ENCODE measurements around the gene MATCAP1. TPM values are rescaled to one million over a fixed set of nuclear protein-coding genes. Genes with fewer than 3 reads are reported as not detected.
A peak's percentile ranks its signal among the peaks of the same experiment; 100 is the strongest.

The MATCAP1 gene
- polyA plus RNA-seq, 1 donor (not counting 4 experiments of a cell fraction or from before 2014, with no cell fraction given) = 13.3 TPM

DNA sequence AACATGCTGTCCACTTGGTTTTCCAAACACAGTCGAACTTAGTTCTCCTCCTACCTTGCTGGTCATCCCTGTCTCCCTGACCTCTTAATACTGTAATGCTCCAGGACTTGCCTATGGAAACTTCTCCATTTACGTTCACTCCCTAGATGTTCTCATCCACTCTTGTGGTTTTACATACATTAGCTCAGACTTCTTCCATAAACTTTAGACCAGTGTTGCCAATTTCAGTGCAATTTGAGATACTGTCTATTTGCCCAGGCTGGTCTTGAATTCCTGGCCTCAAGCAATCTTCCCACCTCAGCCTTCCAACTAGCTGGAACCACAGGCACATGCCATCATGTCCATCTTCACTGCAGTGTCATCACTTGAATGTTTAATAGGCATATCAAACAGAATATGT, 1.5 kb downstream of the MATCAP1 start:
- dilution Hi-C loops (cut with MboI; ENCODE audit: extremely low pct_ligation_motif_present, low sequenced_read_pairs) = no loop called here
- H3K4me3 ChIP-seq (ENCODE audit: control insufficient read depth in 2 of 3, extremely low read depth in 1 of 3, insufficient read depth in 2 of 3, low read depth in 1 of 3, low read length in 3 of 3) = peak overlapping the region; percentile 81 to 86 (median 82)
- TF ChIP-seq CTCF (optimal IDR thresholded peaks at IDR 0.05 in 1 of 3, IDR thresholded peaks at IDR 0.05 in 1 of 3, conservative IDR thresholded peaks at IDR 0.05 in 1 of 3; ENCODE audit: extremely low read depth in 1 of 3, insufficient read depth in 2 of 3, low read length in 3 of 3) (no peak), EZH2 (IDR thresholded peaks at IDR 0.05; ENCODE audit: low read length) (no peak)
- DNase-seq (ENCODE audit: low read depth, low spot score) (no peak), FAIRE-seq (peak; percentile 34)
- H3K9me3 ChIP-seq (ENCODE audit: control insufficient read depth, low read depth, low read length) = no peaks in the 10 kb centered on the region
- no peaks in the 10 kb centered on the region for H4K20me1 ChIP-seq (ENCODE audit: control insufficient read depth, extremely low read depth, insufficient read depth, low read length)
- H3K4me1 ChIP-seq (ENCODE audit: control insufficient read depth, extremely low read depth, insufficient read depth, low read length) = peaks cover 44% of the 10 kb centered on the region
- peak overlapping the region; percentile 73 for H3K4me2 ChIP-seq (ENCODE audit: control insufficient read depth, extremely low read depth, insufficient read depth, low read depth, low read length)
- no peak overlapping the region for H3K27ac ChIP-seq (ENCODE audit: control insufficient read depth, insufficient read depth, low read length)
- no peak overlapping the region for H3K9ac ChIP-seq (ENCODE audit: control insufficient read depth, extremely low read depth, insufficient read depth, low read length)
- H3K36me3 ChIP-seq (ENCODE audit: control insufficient read depth in 2 of 2, extremely low read depth in 1 of 2, insufficient read depth in 2 of 2, low read length in 2 of 2) = peaks cover 0 to 3% of the 10 kb centered on the region in 2 experiments
- no peaks in the 10 kb centered on the region for H3K27me3 ChIP-seq (ENCODE audit: control insufficient read depth, extremely low read depth, insufficient read depth, low read length)
- peaks cover 7% of the 10 kb centered on the region for H3K79me2 ChIP-seq (ENCODE audit: control insufficient read depth, insufficient read depth, low read length)
- no peak overlapping the region for H2AFZ ChIP-seq (ENCODE audit: control insufficient read depth, low read length)
- H3K9me1 ChIP-seq (ENCODE audit: control insufficient read depth, extremely low read depth, insufficient read depth, low read length) = peaks cover 2% of the 10 kb centered on the region

GRCh38 chr16:67181346-67181745, 2.4 kb downstream of the MATCAP1 start:
- dilution Hi-C loops (cut with MboI; ENCODE audit: extremely low pct_ligation_motif_present, low sequenced_read_pairs) = no loop called here
- no peaks in the 10 kb centered on the region for H3K9me3 ChIP-seq (ENCODE audit: control insufficient read depth, low read depth, low read length)
- no peak overlapping the region for H2AFZ ChIP-seq (ENCODE audit: control insufficient read depth, low read length)
- H3K9ac ChIP-seq (ENCODE audit: control insufficient read depth, extremely low read depth, insufficient read depth, low read length) = no peak overlapping the region
- H3K9me1 ChIP-seq (ENCODE audit: control insufficient read depth, extremely low read depth, insufficient read depth, low read length) = peaks cover 2% of the 10 kb centered on the region
- TF ChIP-seq EZH2 (IDR thresholded peaks at IDR 0.05; ENCODE audit: low read length) (no peak), CTCF (optimal IDR thresholded peaks at IDR 0.05 in 1 of 3, IDR thresholded peaks at IDR 0.05 in 1 of 3, conservative IDR thresholded peaks at IDR 0.05 in 1 of 3; ENCODE audit: extremely low read depth in 1 of 3, insufficient read depth in 2 of 3, low read length in 3 of 3) (no peak)
- H3K4me3 ChIP-seq (ENCODE audit: control insufficient read depth in 2 of 3, extremely low read depth in 1 of 3, insufficient read depth in 2 of 3, low read depth in 1 of 3, low read length in 3 of 3) = no peak overlapping the region
- DNase-seq (ENCODE audit: low read depth, low spot score) = no peak
- no peaks in the 10 kb centered on the region for H3K27me3 ChIP-seq (ENCODE audit: control insufficient read depth, extremely low read depth, insufficient read depth, low read length)
- no peaks in the 10 kb centered on the region for H4K20me1 ChIP-seq (ENCODE audit: control insufficient read depth, extremely low read depth, insufficient read depth, low read length)
- peaks cover 44% of the 10 kb centered on the region for H3K4me1 ChIP-seq (ENCODE audit: control insufficient read depth, extremely low read depth, insufficient read depth, low read length)
- no peak overlapping the region for H3K27ac ChIP-seq (ENCODE audit: control insufficient read depth, insufficient read depth, low read length)
- peaks cover 7% of the 10 kb centered on the region for H3K79me2 ChIP-seq (ENCODE audit: control insufficient read depth, insufficient read depth, low read length)
- FAIRE-seq = peak; percentile 90
- H3K4me2 ChIP-seq (ENCODE audit: control insufficient read depth, extremely low read depth, insufficient read depth, low read depth, low read length) = peak overlapping the region; percentile 33
- H3K36me3 ChIP-seq (ENCODE audit: control insufficient read depth in 2 of 2, extremely low read depth in 1 of 2, insufficient read depth in 2 of 2, low read length in 2 of 2) = peaks cover 0 to 3% of the 10 kb centered on the region in 2 experiments
